Cardiac muscle cell (in vitro differentiated cells and primary cell): ENCODE data around the gene VCL. TPM values are rescaled to one million over a fixed set of nuclear protein-coding genes. Genes with fewer than 3 reads are reported as not detected.

Experiments
- DNase-seq, 2 donors: peaks; one replicate each; pipeline versions ENCODE4 v3.0.0 to v3.0.0-alpha.2; 2010 to 2017; ENCODE audit warnings: low read depth in 1 of 2, low spot score in 1 of 2
- H3K27ac ChIP-seq: fragments of 200-600 bp; sonication (generic); 2 replicates; pipeline ENCODE4 v1.5.1; 2016
- H3K27me3 ChIP-seq: fragments of 200-600 bp; sonication (generic); 2 replicates; pipeline ENCODE4 v1.6.0; 2016; ENCODE audit warnings: control low read depth
- H3K36me3 ChIP-seq: fragments of 200-600 bp; sonication (generic); 2 replicates; pipeline ENCODE4 v1.5.1; 2016; ENCODE audit warnings: control low read depth
- H3K4me1 ChIP-seq: fragments of 200-600 bp; sonication (generic); 2 replicates; pipeline ENCODE4 v1.8.1; 2017; ENCODE audit warnings: low read depth, mild to moderate bottlenecking, mixed run types
- H3K4me3 ChIP-seq: fragments of 200-600 bp; sonication (generic); 2 replicates; pipeline ENCODE4 v1.5.1; 2016; ENCODE audit warnings: mild to moderate bottlenecking
- H3K9me3 ChIP-seq: fragments of 200-600 bp; sonication (generic); 2 replicates; pipeline ENCODE4 v1.5.1; 2017; ENCODE audit warnings: low read depth, mild to moderate bottlenecking, control low read depth
- polyA plus RNA-seq: library from polyadenylated mRNA; unstranded; fragments of >200 nt; fragmentation: Nextera tagmentation; extraction: Ambion mirVana; gene quantifications from 2 replicates; pipeline ENCODE4 v1.2.1, GENCODE V29; 2016
- total RNA-seq: library from RNA; depleted of rRNA; stranded (reverse); fragments of >200 nt; gene quantifications from 2 replicates; pipeline ENCODE4 v1.2.3, GENCODE V29; 2016
- TF ChIP-seq, protein P1 (sequence below): IDR thresholded peaks from 2 replicates; pipeline ENCODE4 v1.5.1; 2012; ENCODE audit warnings: low read depth, mild to moderate bottlenecking, low read length

VCL gene
- total and polyA plus RNA-seq, 2 experiments from 2014 or later = 118 to 167 TPM

DNA sequence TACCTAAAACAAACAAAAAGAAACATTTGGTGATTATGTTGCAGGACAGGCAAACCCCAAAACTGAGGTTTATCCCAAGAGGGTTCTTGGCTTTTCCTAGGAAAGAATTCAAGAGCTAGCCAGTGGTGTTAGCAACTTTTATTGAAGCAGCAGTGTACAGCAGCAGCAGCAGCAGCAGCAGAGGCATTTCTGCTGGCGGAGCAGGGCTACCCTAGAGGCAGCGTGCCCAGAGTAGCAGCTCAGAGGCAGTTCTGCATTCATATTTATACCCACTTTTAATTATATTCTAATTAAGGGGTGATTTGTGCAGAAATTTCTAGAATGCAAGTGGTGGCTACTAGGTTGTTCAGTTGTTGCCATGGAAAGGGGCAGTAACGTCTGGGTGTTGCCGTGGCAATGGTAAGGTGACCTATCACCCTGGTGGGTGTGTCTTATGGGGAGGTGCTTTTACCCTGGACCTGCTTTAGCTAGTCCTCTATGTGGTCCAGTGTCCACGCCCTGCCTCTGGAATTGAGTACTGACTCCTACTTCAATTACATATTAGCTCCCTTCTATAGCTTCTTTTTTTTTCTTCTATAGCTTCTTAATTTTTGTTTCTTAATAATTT lies 53.9 kb downstream of the VCL start:
- Histone ChIP-seq H3K4me3 (no peak overlapping the region), H3K9me3 (no peaks in the 10 kb centered on the region), H3K4me1 (peaks cover 46% of the 10 kb centered on the region), H3K36me3 (no peaks in the 10 kb centered on the region), H3K27ac (peak overlapping the region; percentile 56), H3K27me3 (no peaks in the 10 kb centered on the region)
- no peak for DNase-seq
- TF ChIP-seq, protein P1, sequence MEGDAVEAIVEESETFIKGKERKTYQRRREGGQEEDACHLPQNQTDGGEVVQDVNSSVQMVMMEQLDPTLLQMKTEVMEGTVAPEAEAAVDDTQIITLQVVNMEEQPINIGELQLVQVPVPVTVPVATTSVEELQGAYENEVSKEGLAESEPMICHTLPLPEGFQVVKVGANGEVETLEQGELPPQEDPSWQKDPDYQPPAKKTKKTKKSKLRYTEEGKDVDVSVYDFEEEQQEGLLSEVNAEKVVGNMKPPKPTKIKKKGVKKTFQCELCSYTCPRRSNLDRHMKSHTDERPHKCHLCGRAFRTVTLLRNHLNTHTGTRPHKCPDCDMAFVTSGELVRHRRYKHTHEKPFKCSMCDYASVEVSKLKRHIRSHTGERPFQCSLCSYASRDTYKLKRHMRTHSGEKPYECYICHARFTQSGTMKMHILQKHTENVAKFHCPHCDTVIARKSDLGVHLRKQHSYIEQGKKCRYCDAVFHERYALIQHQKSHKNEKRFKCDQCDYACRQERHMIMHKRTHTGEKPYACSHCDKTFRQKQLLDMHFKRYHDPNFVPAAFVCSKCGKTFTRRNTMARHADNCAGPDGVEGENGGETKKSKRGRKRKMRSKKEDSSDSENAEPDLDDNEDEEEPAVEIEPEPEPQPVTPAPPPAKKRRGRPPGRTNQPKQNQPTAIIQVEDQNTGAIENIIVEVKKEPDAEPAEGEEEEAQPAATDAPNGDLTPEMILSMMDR = no peak

GRCh38 chr10:74052994-74053393 lies 55.1 kb downstream of the VCL start:
- no peak overlapping the region for H3K27ac ChIP-seq
- no peak for DNase-seq
- H3K9me3 ChIP-seq = no peaks in the 10 kb centered on the region
- TF ChIP-seq, protein P1 = no peak
- H3K4me3 ChIP-seq = no peak overlapping the region
- peaks cover 47% of the 10 kb centered on the region for H3K4me1 ChIP-seq
- no peaks in the 10 kb centered on the region for H3K36me3 ChIP-seq
- H3K27me3 ChIP-seq = no peaks in the 10 kb centered on the region

DNA sequence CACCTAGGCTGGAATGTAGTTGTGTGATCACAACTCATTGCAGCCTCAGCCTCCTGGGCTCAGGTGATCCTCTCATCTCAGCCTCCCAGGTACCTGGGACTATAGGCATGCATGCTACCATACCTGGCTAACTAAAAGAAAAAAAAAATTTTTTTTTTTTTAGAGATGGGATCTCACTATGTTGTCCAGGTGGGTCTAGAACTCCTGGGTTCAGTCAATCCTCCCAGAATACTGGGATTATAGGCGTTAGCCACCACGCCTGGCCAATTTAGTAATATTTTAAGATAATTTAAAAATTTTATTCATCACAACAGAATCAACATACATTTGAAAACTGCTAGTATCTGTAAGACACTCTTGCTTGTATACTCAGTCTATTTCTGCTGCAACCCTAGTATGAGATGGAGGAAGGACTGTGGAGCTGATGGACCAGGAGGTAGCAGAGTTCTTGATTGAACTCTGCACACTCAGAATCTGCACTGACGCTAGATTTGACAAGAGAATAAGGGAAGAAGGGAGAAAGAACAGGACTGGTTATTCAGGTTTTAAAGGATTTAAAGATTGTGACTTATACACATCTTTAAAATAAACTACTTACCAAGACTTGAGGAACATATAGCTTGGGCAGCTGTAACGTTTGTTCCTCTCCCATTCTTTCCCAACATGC lies 57.6 kb downstream of the VCL start:
- peaks cover 47% of the 10 kb centered on the region for H3K4me1 ChIP-seq
- H3K27me3 ChIP-seq = no peaks in the 10 kb centered on the region
- DNase-seq = no peak
- TF ChIP-seq, protein P1 = no peak
- H3K4me3 ChIP-seq = no peak overlapping the region
- peak overlapping the region; percentile 92 for H3K27ac ChIP-seq
- H3K36me3 ChIP-seq = no peaks in the 10 kb centered on the region
- no peaks in the 10 kb centered on the region for H3K9me3 ChIP-seq

- peak; percentile 43 to 79 for DNase-seq
- no peaks in the 10 kb centered on the region for H3K36me3 ChIP-seq
- TF ChIP-seq, protein P1 = no peak
- H3K9me3 ChIP-seq = no peaks in the 10 kb centered on the region
- peak overlapping the region; percentile 92 for H3K27ac ChIP-seq
- peak overlapping the region; percentile 7 for H3K4me3 ChIP-seq
- H3K4me1 ChIP-seq = peaks cover 44% of the 10 kb centered on the region
- H3K27me3 ChIP-seq = no peaks in the 10 kb centered on the region
Observed at GRCh38 chr10:74056050-74056818, 58.3 kb downstream of the VCL start.

DNA sequence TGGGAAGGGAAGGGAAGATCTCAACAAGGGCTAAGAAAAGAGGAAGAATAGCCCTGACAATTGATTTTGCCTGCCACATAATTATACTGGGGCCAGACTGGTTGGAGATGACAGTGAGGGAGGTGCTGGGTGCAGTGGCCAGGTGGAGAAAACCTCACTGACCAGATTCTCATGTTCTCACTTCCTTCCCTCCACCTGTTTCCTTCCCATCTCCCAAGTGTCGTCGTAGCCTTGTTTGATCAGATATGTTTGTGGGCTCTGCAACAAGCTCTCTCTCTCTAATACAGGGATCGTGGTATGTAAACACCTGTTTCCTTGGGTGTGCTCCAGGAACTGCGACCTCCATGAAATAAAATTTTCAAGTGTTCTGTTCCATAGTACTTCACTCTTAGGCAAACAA lies 60.2 kb downstream of the VCL start:
- peak overlapping the region; percentile 29 for H3K27ac ChIP-seq
- H3K4me3 ChIP-seq = no peak overlapping the region
- H3K9me3 ChIP-seq = no peaks in the 10 kb centered on the region
- TF ChIP-seq, protein P1 = no peak
- no peaks in the 10 kb centered on the region for H3K36me3 ChIP-seq
- DNase-seq = no peak
- no peaks in the 10 kb centered on the region for H3K27me3 ChIP-seq
- peaks cover 37% of the 10 kb centered on the region for H3K4me1 ChIP-seq
